H1 (cell line): ENCODE results near the gene KATNAL1.

ENCODE experiments used
- HDAC2 ChIP-seq, 2 experiments: fragments of 300-600 bp in 1 of 2; sonication (generic) in 1 of 2; IDR thresholded peaks; 2 replicates each; pipeline ENCODE4 v1.6.1; 2011 to 2012; ENCODE audit warnings: low read depth in 2 of 2, low read length in 2 of 2, mild to moderate bottlenecking in 2 of 2, moderate library complexity in 2 of 2, borderline replicate concordance in 1 of 2, inconsistent platforms in 1 of 2
- JUND ChIP-seq: IDR thresholded peaks from 2 replicates; pipeline ENCODE4 v1.6.1; 2011; ENCODE audit warnings: mild to moderate bottlenecking, improper control_type of control experiment, low read length
- POLR2A ChIP-seq, 2 experiments: IDR thresholded peaks; 1 replicate in 1 of 2; 2 replicates in 1 of 2; pipeline ENCODE4 v1.6.1; 2011; ENCODE audit warnings: low read depth in 2 of 2, low read length in 2 of 2, mild to moderate bottlenecking in 2 of 2; ENCODE audit errors: control extremely low read depth in 1 of 2
- RFX5 ChIP-seq: IDR thresholded peaks from 2 replicates; pipeline ENCODE4 v1.6.1; 2011; ENCODE audit warnings: low read depth, low read length, improper control_type of control experiment, borderline replicate concordance
- SIX5 ChIP-seq: IDR thresholded peaks from 2 replicates; pipeline ENCODE4 v1.6.1; 2011; ENCODE audit warnings: mild to moderate bottlenecking, low read depth, low read length
- SP1 ChIP-seq: IDR thresholded peaks from 2 replicates; pipeline ENCODE4 v1.6.1; 2011; ENCODE audit warnings: low read depth, low read length
- TAF1 ChIP-seq: IDR thresholded peaks from 2 replicates; pipeline ENCODE4 v1.6.1; 2011; ENCODE audit warnings: mild to moderate bottlenecking, low read depth, low read length
- TEAD4 ChIP-seq: IDR thresholded peaks from 2 replicates; pipeline ENCODE4 v1.6.1; 2012; ENCODE audit warnings: low read depth, low read length, inconsistent platforms, mixed read lengths
- ZNF274 ChIP-seq: IDR thresholded peaks from 2 replicates; pipeline ENCODE4 v1.7.0; 2012; ENCODE audit warnings: low read length, borderline replicate concordance; ENCODE audit errors: extremely low read depth
- TF ChIP-seq, protein P1 (sequence below), 3 experiments: IDR thresholded peaks; 1 replicate in 2 of 3; 2 replicates in 1 of 3; pipeline versions ENCODE4 v1.5.1 to v1.6.1; 2011; ENCODE audit warnings: low read length in 3 of 3, mild to moderate bottlenecking in 3 of 3, inconsistent platforms in 2 of 3, low read depth in 1 of 3, moderate library complexity in 1 of 3; ENCODE audit not compliant: insufficient read depth in 1 of 3; ENCODE audit errors: control extremely low read depth in 1 of 3

DNA sequence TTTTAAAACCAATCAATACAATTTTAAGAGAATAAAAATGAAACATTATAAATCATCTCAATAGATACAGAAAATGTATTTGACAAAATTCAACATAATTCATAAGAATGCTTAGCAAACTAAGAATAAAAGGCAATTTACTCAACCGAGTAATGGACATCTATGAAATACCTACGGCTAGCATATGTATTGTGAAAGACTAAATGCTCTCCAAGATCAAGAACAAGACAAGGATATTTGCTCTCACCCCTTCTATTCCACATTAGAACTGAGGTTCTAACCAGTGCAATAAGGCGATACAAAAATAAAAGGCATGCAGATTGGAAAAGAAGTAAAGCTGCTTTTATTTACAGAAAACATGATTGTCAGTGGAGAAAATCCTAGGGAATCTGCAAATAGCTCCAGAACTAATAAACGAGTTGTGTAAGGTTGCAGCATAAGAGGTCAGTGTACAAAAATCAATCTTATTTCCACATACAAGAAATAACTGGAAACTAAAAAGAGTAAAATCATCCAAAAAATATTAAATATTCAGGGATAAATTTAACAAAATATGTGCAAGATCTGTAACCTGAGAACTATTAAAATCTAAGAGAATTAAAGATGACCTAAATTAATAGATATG lies 16.4 kb downstream of the KATNAL1 start:
- TF ChIP-seq POLR2A (IDR thresholded peaks at IDR 0.05; ENCODE audit: control extremely low read depth in 1 of 2, low read depth in 2 of 2, low read length in 2 of 2) (no peak), HDAC2 (IDR thresholded peaks at IDR 0.05; ENCODE audit: borderline replicate concordance in 1 of 2, low read depth in 2 of 2, low read length in 2 of 2) (no peak), TAF1 (no peak), SIX5 (no peak), RFX5 (no peak), ZNF274 (no peak), JUND (no peak), TEAD4 (no peak), SP1 (no peak)
- TF ChIP-seq, protein P1, sequence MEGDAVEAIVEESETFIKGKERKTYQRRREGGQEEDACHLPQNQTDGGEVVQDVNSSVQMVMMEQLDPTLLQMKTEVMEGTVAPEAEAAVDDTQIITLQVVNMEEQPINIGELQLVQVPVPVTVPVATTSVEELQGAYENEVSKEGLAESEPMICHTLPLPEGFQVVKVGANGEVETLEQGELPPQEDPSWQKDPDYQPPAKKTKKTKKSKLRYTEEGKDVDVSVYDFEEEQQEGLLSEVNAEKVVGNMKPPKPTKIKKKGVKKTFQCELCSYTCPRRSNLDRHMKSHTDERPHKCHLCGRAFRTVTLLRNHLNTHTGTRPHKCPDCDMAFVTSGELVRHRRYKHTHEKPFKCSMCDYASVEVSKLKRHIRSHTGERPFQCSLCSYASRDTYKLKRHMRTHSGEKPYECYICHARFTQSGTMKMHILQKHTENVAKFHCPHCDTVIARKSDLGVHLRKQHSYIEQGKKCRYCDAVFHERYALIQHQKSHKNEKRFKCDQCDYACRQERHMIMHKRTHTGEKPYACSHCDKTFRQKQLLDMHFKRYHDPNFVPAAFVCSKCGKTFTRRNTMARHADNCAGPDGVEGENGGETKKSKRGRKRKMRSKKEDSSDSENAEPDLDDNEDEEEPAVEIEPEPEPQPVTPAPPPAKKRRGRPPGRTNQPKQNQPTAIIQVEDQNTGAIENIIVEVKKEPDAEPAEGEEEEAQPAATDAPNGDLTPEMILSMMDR (IDR thresholded peaks at IDR 0.05; ENCODE audit: control extremely low read depth in 1 of 3, insufficient read depth in 1 of 3, low read depth in 1 of 3, low read length in 3 of 3): no peak
